ENCODE measurements around the gene TMEM30B.

The TMEM30B gene

GRCh38 chr14:61281186-61281947 lies at the start of gene TMEM30B:
Gene TMEM30B (minus strand): TSS chr14:61281338. CDS start chr14:61281147, 191 bp downstream.
- DNase-seq (ENCODE audit: low spot score) = no peak
- no peak for TF ChIP-seq CTCF (IDR thresholded peaks at IDR 0.05; ENCODE audit: extremely low read depth, insufficient read depth, missing control alignments)
- in situ Hi-C loops (cut with MboI; ENCODE audit: low pct_unique_long_range_greater_than_20kb, low sequenced_read_pairs, unreplicated experiment) = loop anchor here (25.0 kb wide), 1 partner anchor 556 kb away; no protein-coding TSS in a partner anchor

- DNase-seq (ENCODE audit: low spot score) = peak; percentile 56
- no peak for TF ChIP-seq CTCF (IDR thresholded peaks at IDR 0.05; ENCODE audit: extremely low read depth, insufficient read depth, missing control alignments)
- in situ Hi-C loops (cut with MboI; ENCODE audit: low pct_unique_long_range_greater_than_20kb, low sequenced_read_pairs, unreplicated experiment) = no loop called here
Observed at GRCh38 chr14:61330511-61330910, 49.4 kb upstream of the TMEM30B start.

- TF ChIP-seq CTCF (IDR thresholded peaks at IDR 0.05; ENCODE audit: extremely low read depth, insufficient read depth, missing control alignments) = no peak
- in situ Hi-C loops (cut with MboI; ENCODE audit: low pct_unique_long_range_greater_than_20kb, low sequenced_read_pairs, unreplicated experiment) = no loop called here
- no peak for DNase-seq (ENCODE audit: low spot score)
Observed at GRCh38 chr14:61329478-61330051, 48.4 kb upstream of the TMEM30B start.

GRCh38 chr14:61328626-61329262 lies 47.6 kb upstream of the TMEM30B start:
- no peak for DNase-seq (ENCODE audit: low spot score)
- TF ChIP-seq CTCF (IDR thresholded peaks at IDR 0.05; ENCODE audit: extremely low read depth, insufficient read depth, missing control alignments) = no peak
- in situ Hi-C loops (cut with MboI; ENCODE audit: low pct_unique_long_range_greater_than_20kb, low sequenced_read_pairs, unreplicated experiment) = no loop called here

GRCh38 chr14:61326847-61327246 lies 45.7 kb upstream of the TMEM30B start:
- TF ChIP-seq CTCF (IDR thresholded peaks at IDR 0.05; ENCODE audit: extremely low read depth, insufficient read depth, missing control alignments) = no peak
- in situ Hi-C loops (cut with MboI; ENCODE audit: low pct_unique_long_range_greater_than_20kb, low sequenced_read_pairs, unreplicated experiment) = no loop called here
- DNase-seq (ENCODE audit: low spot score) = no peak

GRCh38 chr14:61326146-61326545 lies 45.0 kb upstream of the TMEM30B start:
- DNase-seq (ENCODE audit: low spot score) = no peak
- in situ Hi-C loops (cut with MboI; ENCODE audit: low pct_unique_long_range_greater_than_20kb, low sequenced_read_pairs, unreplicated experiment) = no loop called here
- TF ChIP-seq CTCF (IDR thresholded peaks at IDR 0.05; ENCODE audit: extremely low read depth, insufficient read depth, missing control alignments) = no peak
